Adipocyte (in vitro differentiated cells): ENCODE data around the gene CHN2.

Experiments
- DNase-seq: peaks from one replicate; pipeline ENCODE4 v3.0.0-alpha.2; 2015; ENCODE audit warnings: low read depth
- H3K27me3 ChIP-seq: replicated peaks from 2 replicates; pipeline ENCODE4 v1.7.0; 2013; ENCODE audit warnings: mild to moderate bottlenecking, low read length, moderate library complexity; ENCODE audit not compliant: control insufficient read depth, insufficient read depth
- H3K36me3 ChIP-seq: 2 replicates; pipeline ENCODE4 v1.7.0; 2013; ENCODE audit warnings: low read length, mild to moderate bottlenecking, moderate library complexity; ENCODE audit not compliant: control insufficient read depth, insufficient read depth, severe bottlenecking
- H3K4me1 ChIP-seq: 2 replicates; pipeline ENCODE4 v1.7.0; 2013; ENCODE audit warnings: mild to moderate bottlenecking, low read length, moderate library complexity; ENCODE audit not compliant: control insufficient read depth, insufficient read depth
- H3K4me3 ChIP-seq: 2 replicates; pipeline ENCODE4 v1.7.0; 2013; ENCODE audit warnings: mild to moderate bottlenecking, low read length, moderate library complexity
- H3K9ac ChIP-seq: 2 replicates; pipeline ENCODE4 v1.7.0; 2013; ENCODE audit warnings: mild to moderate bottlenecking, low read length, moderate library complexity
- H3K9me3 ChIP-seq: 2 replicates; pipeline ENCODE4 v1.7.0; 2013; ENCODE audit warnings: mild to moderate bottlenecking, low read length, moderate library complexity; ENCODE audit not compliant: control insufficient read depth

CHN2 gene

GRCh38 chr7:29247224-29247962 lies 52.8 kb downstream of the CHN2 start:
- no peak overlapping the region for H3K4me3 ChIP-seq
- no peaks in the 10 kb centered on the region for H3K9me3 ChIP-seq
- H3K27me3 ChIP-seq: peaks cover 10% of the 10 kb centered on the region
- no peak overlapping the region for H3K9ac ChIP-seq
- no peaks in the 10 kb centered on the region for H3K36me3 ChIP-seq
- no peaks in the 10 kb centered on the region for H3K4me1 ChIP-seq
- DNase-seq: no peak

- H3K9ac ChIP-seq: no peak overlapping the region
- no peaks in the 10 kb centered on the region for H3K4me1 ChIP-seq
- H3K36me3 ChIP-seq: no peaks in the 10 kb centered on the region
- DNase-seq: no peak
- H3K9me3 ChIP-seq: no peaks in the 10 kb centered on the region
- H3K27me3 ChIP-seq: peaks cover 10% of the 10 kb centered on the region
- H3K4me3 ChIP-seq: no peak overlapping the region
These were observed 53.3 kb downstream of the CHN2 start for GRCh38 chr7:29247963-29248236.

- H3K4me1 ChIP-seq: no peaks in the 10 kb centered on the region
- no peaks in the 10 kb centered on the region for H3K36me3 ChIP-seq
- no peak for DNase-seq
- H3K9ac ChIP-seq: no peak overlapping the region
- H3K9me3 ChIP-seq: no peaks in the 10 kb centered on the region
- H3K4me3 ChIP-seq: no peak overlapping the region
- peaks cover 10% of the 10 kb centered on the region for H3K27me3 ChIP-seq
These were observed 54.3 kb downstream of the CHN2 start for GRCh38 chr7:29248713-29249382.

- no peak for DNase-seq
- no peaks in the 10 kb centered on the region for H3K4me1 ChIP-seq
- H3K36me3 ChIP-seq: no peaks in the 10 kb centered on the region
- H3K9ac ChIP-seq: no peak overlapping the region
- H3K27me3 ChIP-seq: peaks cover 10% of the 10 kb centered on the region
- H3K9me3 ChIP-seq: no peaks in the 10 kb centered on the region
- no peak overlapping the region for H3K4me3 ChIP-seq
These were observed 54.8 kb downstream of the CHN2 start for GRCh38 chr7:29249383-29249750.

GRCh38 chr7:29249860-29250259 lies 55.3 kb downstream of the CHN2 start:
- H3K4me1 ChIP-seq: no peaks in the 10 kb centered on the region
- H3K9ac ChIP-seq: no peak overlapping the region
- no peaks in the 10 kb centered on the region for H3K9me3 ChIP-seq
- no peaks in the 10 kb centered on the region for H3K36me3 ChIP-seq
- H3K4me3 ChIP-seq: no peak overlapping the region
- no peak for DNase-seq
- H3K27me3 ChIP-seq: peaks cover 10% of the 10 kb centered on the region

GRCh38 chr7:29253225-29253624 lies 58.6 kb downstream of the CHN2 start:
- Histone ChIP-seq H3K4me1 (peaks cover 3% of the 10 kb centered on the region), H3K27me3 (peaks cover 5% of the 10 kb centered on the region), H3K36me3 (no peaks in the 10 kb centered on the region), H3K4me3 (no peak overlapping the region), H3K9ac (no peak overlapping the region), H3K9me3 (no peaks in the 10 kb centered on the region)
- DNase-seq: no peak

- Histone ChIP-seq H3K4me1 (peaks cover 3% of the 10 kb centered on the region), H3K27me3 (no peaks in the 10 kb centered on the region), H3K4me3 (no peak overlapping the region), H3K9me3 (no peaks in the 10 kb centered on the region), H3K9ac (no peak overlapping the region), H3K36me3 (no peaks in the 10 kb centered on the region)
- DNase-seq: no peak
These were observed 60.0 kb downstream of the CHN2 start for GRCh38 chr7:29254591-29254990.

GRCh38 chr7:29255199-29255878 lies 60.8 kb downstream of the CHN2 start:
- Histone ChIP-seq H3K9ac (no peak overlapping the region), H3K4me1 (peaks cover 3% of the 10 kb centered on the region), H3K27me3 (no peaks in the 10 kb centered on the region), H3K36me3 (no peaks in the 10 kb centered on the region), H3K9me3 (no peaks in the 10 kb centered on the region), H3K4me3 (no peak overlapping the region)
- no peak for DNase-seq

- DNase-seq: no peak
- H3K27me3 ChIP-seq: no peaks in the 10 kb centered on the region
- no peaks in the 10 kb centered on the region for H3K9me3 ChIP-seq
- no peak overlapping the region for H3K9ac ChIP-seq
- H3K4me3 ChIP-seq: no peak overlapping the region
- H3K4me1 ChIP-seq: peaks cover 3% of the 10 kb centered on the region
- H3K36me3 ChIP-seq: no peaks in the 10 kb centered on the region
These were observed 61.5 kb downstream of the CHN2 start for GRCh38 chr7:29255906-29256692.

GRCh38 chr7:29256693-29257002 lies 62.1 kb downstream of the CHN2 start:
- Histone ChIP-seq H3K4me3 (no peak overlapping the region), H3K9me3 (no peaks in the 10 kb centered on the region), H3K27me3 (no peaks in the 10 kb centered on the region), H3K4me1 (peaks cover 3% of the 10 kb centered on the region), H3K36me3 (no peaks in the 10 kb centered on the region), H3K9ac (no peak overlapping the region)
- DNase-seq: no peak

GRCh38 chr7:29258951-29259350 lies 64.4 kb downstream of the CHN2 start:
- H3K4me3 ChIP-seq: no peak overlapping the region
- H3K9ac ChIP-seq: no peak overlapping the region
- H3K9me3 ChIP-seq: no peaks in the 10 kb centered on the region
- DNase-seq: no peak
- H3K36me3 ChIP-seq: no peaks in the 10 kb centered on the region
- no peaks in the 10 kb centered on the region for H3K27me3 ChIP-seq
- peaks cover 3% of the 10 kb centered on the region for H3K4me1 ChIP-seq
